Epithelial cell of proximal tubule (primary cell): ENCODE data around the gene RRAGA. TPM values are rescaled to one million over a fixed set of nuclear protein-coding genes. Genes with fewer than 3 reads are reported as not detected.
A peak's percentile ranks its signal among the peaks of the same experiment; 100 is the strongest.

ENCODE experiments used
- DNase-seq: peaks from one replicate; pipeline ENCODE4 v3.0.0-alpha.2; 2011; ENCODE audit warnings: low read depth
- H3K4me3 ChIP-seq: 2 replicates; pipeline ENCODE4 v1.5.1; 2011; ENCODE audit warnings: low read depth, mild to moderate bottlenecking, low read length
- CTCF ChIP-seq: conservative IDR thresholded peaks from 2 replicates; pipeline ENCODE4 v1.5.1; 2012; ENCODE audit warnings: low read depth, mild to moderate bottlenecking, low read length
- total RNA-seq: library from RNA; depleted of rRNA; stranded (reverse); fragments of >200 nt; gene quantifications from 2 replicates; pipeline ENCODE4 v1.2.3, GENCODE V29; 2015

Gene RRAGA
- total RNA-seq, 1 donor from 2014 or later = 36.0 TPM

GRCh38 chr9:19023078-19023477 is 26.1 kb upstream of the RRAGA start:
- DNase-seq = no peak
- TF ChIP-seq CTCF = no peak
- H3K4me3 ChIP-seq = no peak overlapping the region

DNA sequence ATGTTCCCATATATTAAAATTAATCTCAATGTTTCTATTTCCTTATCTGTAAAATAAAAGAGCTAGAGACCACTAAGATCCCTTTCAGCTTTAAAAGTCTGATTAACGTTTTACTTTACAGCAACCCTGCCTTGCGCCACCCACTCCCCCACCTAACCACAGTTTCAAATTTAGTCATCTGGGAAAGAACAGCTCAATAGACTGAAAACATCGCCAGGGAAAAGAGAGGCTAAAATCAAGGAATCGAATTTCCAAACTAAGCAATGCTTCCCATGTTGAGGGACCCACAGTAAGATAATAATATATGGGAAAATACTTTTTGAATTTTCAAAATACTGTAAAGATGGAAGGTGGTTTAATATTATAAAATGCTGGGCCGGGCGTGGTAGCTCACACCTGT is 22.9 kb upstream of the RRAGA start:
- no peak overlapping the region for H3K4me3 ChIP-seq
- DNase-seq = no peak
- TF ChIP-seq CTCF = no peak

- DNase-seq = no peak
- H3K4me3 ChIP-seq = no peak overlapping the region
- TF ChIP-seq CTCF = no peak
Measured at GRCh38 chr9:19027825-19028224, 21.4 kb upstream of the RRAGA start.

DNA sequence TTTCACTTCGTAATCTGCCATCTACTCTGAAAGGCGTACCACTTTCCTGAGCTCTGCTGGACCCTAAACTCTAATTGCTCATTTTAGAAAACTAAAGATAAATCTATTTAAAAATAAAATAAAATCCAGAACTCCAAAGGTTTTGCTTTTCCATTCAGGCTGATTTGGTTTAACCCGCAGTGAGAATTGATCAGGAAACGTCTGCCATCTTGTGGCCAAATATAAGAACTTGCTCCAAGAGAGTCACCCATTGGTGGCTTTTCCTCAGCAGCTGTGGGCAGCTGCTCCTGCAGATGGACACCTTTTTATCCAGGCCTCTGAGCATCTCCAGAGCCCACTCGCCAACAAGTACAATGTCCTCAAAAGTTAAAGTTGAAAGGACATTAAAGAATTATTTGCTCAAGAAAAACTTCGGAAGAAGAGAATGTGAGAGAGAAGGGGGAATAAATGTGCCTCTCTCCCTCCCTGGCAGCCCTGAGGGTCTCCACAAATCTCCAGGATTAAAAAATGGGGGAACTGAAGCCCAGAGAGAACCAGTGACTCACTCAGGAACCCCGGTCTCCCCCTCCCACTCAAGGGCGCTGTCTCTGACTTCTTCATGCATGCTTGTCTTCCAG is 20.3 kb upstream of the RRAGA start:
- TF ChIP-seq CTCF = peak; percentile 74
- no peak for DNase-seq
- no peak overlapping the region for H3K4me3 ChIP-seq

GRCh38 chr9:19030899-19031298 is 18.3 kb upstream of the RRAGA start:
- TF ChIP-seq CTCF = no peak
- no peak overlapping the region for H3K4me3 ChIP-seq
- no peak for DNase-seq

DNA sequence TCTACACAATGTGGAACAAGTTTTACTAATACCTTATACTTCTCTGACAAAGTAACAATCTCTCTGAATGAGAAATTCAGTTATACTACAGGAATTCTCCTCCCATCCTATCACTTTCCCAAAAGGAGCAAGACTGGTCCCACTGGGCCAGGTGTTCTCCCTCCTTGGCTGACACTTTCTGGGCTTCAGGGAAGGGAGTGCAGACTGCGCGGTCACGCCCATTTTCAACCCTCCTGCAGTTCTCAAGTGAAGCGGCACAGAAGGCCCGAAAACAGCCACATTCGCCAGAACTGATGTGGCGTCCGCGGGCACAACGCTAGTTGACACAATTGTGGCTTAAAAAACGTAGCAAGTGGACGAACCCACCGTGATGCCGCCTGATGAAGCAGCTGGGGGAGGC is 16.8 kb upstream of the RRAGA start:
- no peak for TF ChIP-seq CTCF
- DNase-seq = no peak
- no peak overlapping the region for H3K4me3 ChIP-seq

- no peak for TF ChIP-seq CTCF
- DNase-seq = no peak
- no peak within 1 kb of the TSS for H3K4me3 ChIP-seq
Measured at GRCh38 chr9:19033015-19033414, 16.2 kb upstream of the RRAGA start, which contains the start of gene SAXO1. Gene SAXO1, minus strand, starts transcription at chr9:19033209. Its CDS starts 301 bp downstream, at chr9:19032908.
